ENCODE data around the gene DOK6.
A peak's percentile ranks its signal among the peaks of the same experiment; 100 is the strongest.
"Not testable (repeated sequence)": the region's sequence is repeated elsewhere in the genome, so short reads cannot be mapped to it uniquely, and the experiment has no call there.

The DOK6 gene

GRCh38 chr18:69808399-69808798 lies 407.7 kb downstream of the DOK6 start:
- DNase-seq (ENCODE audit: low read depth in 2 of 2): no peak

- DNase-seq (ENCODE audit: low read depth in 2 of 2): no peak
These were observed 412.9 kb downstream of the DOK6 start for GRCh38 chr18:69813559-69813958.

GRCh38 chr18:69814861-69815385 lies 414.2 kb downstream of the DOK6 start:
- no peak for DNase-seq (ENCODE audit: low read depth in 2 of 2)

- no peak for DNase-seq (ENCODE audit: low read depth in 2 of 2)
These were observed 416.8 kb downstream of the DOK6 start for GRCh38 chr18:69817335-69817940.

GRCh38 chr18:69819460-69819859 lies 418.8 kb downstream of the DOK6 start:
- no peak for DNase-seq (ENCODE audit: low read depth in 2 of 2)

- DNase-seq (ENCODE audit: low read depth in 2 of 2): no peak
These were observed 419.9 kb downstream of the DOK6 start for GRCh38 chr18:69820538-69820937.

- no peak for DNase-seq (ENCODE audit: low read depth in 2 of 2)
These were observed 429.5 kb downstream of the DOK6 start for GRCh38 chr18:69830189-69830588.

- DNase-seq (ENCODE audit: low read depth in 2 of 2): not testable (repeated sequence)
These were observed 434.3 kb downstream of the DOK6 start for GRCh38 chr18:69834980-69835379.

GRCh38 chr18:69838003-69838402 lies 437.3 kb downstream of the DOK6 start:
- no peak for DNase-seq (ENCODE audit: low read depth in 2 of 2)

- DNase-seq (ENCODE audit: low read depth in 2 of 2): peak in 1 of 2 donors; percentile 6
These were observed 438.1 kb downstream of the DOK6 start for GRCh38 chr18:69838620-69839411.

- no peak for DNase-seq (ENCODE audit: low read depth in 2 of 2)
These were observed 438.8 kb downstream of the DOK6 start for GRCh38 chr18:69839497-69839896.

GRCh38 chr18:69840001-69840400 lies 439.3 kb downstream of the DOK6 start:
- DNase-seq (ENCODE audit: low read depth in 2 of 2): no peak

- DNase-seq (ENCODE audit: low read depth in 2 of 2): no peak
These were observed 439.8 kb downstream of the DOK6 start for GRCh38 chr18:69840445-69840844.

GRCh38 chr18:69841117-69841516 lies 440.4 kb downstream of the DOK6 start:
- no peak for DNase-seq (ENCODE audit: low read depth in 2 of 2)

- no peak for DNase-seq (ENCODE audit: low read depth in 2 of 2)
These were observed 442.3 kb downstream of the DOK6 start for GRCh38 chr18:69843015-69843414.

GRCh38 chr18:69844656-69845055 lies 444.0 kb downstream of the DOK6 start:
- no peak for DNase-seq (ENCODE audit: low read depth in 2 of 2)

GRCh38 chr18:69845593-69846506 lies 445.2 kb downstream of the DOK6 start:
- DNase-seq (ENCODE audit: low read depth in 2 of 2): no peak

- DNase-seq (ENCODE audit: low read depth in 2 of 2): no peak
These were observed 452.4 kb downstream of the DOK6 start for GRCh38 chr18:69853051-69853450.

GRCh38 chr18:69854455-69854854 lies 453.8 kb downstream of the DOK6 start:
- no peak for DNase-seq (ENCODE audit: low read depth in 2 of 2)

GRCh38 chr18:69858897-69859296 lies 458.2 kb downstream of the DOK6 start:
- DNase-seq (ENCODE audit: low read depth in 2 of 2): no peak

GRCh38 chr18:69864802-69865201 lies 464.1 kb downstream of the DOK6 start:
- peak in 1 of 2 donors; percentile 5 for DNase-seq (ENCODE audit: low read depth in 2 of 2)

- no peak for DNase-seq (ENCODE audit: low read depth in 2 of 2)
These were observed 465.1 kb downstream of the DOK6 start for GRCh38 chr18:69865776-69866175.
